GM18907 (cell line): ENCODE measurements around the gene TNFRSF13B.
"Not testable (repeated sequence)": the region's sequence is repeated elsewhere in the genome, so short reads cannot be mapped to it uniquely, and the experiment has no call there.

Source experiments
- ATAC-seq: cut with Tn5 transposase; IDR thresholded peaks from one replicate; pipeline ENCODE4 v1.9.1; 2021; ENCODE audit warnings: mild to moderate bottlenecking, moderate library complexity; ENCODE audit not compliant: unreplicated experiment

Gene TNFRSF13B

GRCh38 chr17:16971458-16972338, at the start of gene TNFRSF13B:
Gene TNFRSF13B (minus strand): TSS chr17:16972118. CDS start chr17:16972075, 43 bp downstream.
- peak; percentile 28 for ATAC-seq

DNA sequence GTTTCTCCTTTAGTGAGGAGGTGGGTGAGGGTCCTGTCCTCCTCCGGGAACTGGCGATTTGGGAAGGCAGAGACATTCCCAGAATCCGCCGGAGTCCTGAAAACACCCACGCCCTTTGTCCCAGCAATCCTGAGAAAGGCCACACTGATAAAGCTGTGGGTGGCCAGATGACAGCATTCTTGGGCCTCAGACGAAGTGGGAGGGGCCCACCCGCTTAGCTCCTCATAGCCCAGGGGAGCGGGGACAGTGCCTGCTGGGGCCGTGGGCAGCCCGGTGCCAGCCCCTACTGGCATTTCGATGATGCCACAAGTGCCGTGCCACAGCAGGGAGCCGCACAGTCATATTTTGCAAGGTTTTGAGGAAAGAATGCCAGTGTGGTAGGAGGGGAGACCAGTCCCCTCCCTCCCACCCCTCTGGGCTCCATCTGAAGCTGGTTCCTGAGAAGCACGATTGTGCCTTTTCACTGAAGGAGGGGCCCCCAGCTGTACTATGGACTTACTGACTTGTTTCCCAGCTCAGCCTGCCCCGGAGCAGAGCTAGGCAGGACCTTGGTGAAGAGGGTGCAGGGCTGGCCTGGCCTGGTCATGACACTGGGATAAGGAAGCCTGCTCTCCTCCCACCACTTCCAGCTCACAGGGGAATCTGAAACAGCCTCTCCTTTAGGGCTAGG, 49.4 kb upstream of the TNFRSF13B start:
- ATAC-seq = no peak

DNA sequence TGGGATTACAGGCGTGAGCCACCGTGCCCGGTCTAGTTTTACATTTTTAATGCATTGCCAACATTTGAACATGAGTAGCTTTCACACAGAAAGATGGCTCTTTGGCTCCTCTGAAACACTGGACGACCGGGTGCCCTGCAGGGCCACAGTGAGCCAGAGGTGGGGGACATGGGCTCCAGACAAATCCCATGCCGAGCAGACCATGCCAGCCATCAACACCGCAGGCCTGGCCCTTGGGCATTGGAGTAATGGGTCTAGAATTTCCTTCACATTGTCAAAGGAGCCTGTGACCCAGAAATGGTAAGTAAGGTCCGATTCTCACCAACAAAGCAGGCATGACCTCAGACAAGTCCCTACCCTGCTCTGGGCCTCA, 48.9 kb upstream of the TNFRSF13B start:
- no peak for ATAC-seq

DNA sequence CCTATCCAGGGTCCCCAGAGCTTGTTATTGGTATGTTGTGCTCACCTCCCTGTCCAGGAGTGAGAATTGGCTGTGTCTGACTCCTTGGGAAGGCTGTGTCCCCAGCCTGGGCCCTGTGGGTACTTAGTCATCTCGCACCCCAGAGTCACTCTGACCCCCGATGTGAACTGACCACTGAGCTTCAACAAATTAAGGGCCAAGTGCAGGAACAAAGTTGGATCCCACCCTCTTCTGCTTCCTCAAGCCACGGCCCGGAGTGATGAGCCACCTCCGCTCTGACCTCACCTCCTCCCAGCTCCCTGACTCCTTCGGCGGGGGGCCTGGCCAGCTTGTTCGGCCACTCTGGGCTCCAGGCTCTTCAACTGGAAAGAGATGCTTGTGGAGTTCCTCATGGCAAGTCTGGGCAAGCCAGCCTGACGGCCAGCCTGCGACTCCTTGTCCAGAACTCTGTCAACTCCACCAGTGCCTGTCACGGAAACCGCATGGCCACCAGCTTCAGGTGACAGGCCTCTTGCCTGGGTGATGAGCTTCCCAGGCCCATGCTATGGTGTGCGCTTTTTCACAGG, 48.1 kb upstream of the TNFRSF13B start:
- ATAC-seq = no peak

DNA sequence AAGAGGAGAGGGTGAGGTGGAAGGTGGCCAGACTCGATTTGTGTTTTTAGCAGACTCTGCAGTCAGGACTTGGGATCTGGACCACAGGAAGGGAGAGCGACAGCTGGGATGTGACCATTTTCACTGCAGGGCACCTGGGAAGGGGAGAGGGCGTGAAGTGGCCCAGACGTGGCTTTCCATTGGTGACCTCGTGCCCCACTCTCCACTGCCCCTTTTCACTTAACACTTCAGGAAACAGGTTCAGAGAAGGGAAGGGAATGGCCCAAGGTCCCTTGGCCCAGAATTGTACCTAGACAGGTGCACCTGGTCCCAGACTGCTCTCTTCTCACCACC, 47.5 kb upstream of the TNFRSF13B start:
- no peak for ATAC-seq

- no peak for ATAC-seq
Observed at GRCh38 chr17:17018612-17019429, 46.9 kb upstream of the TNFRSF13B start.

- ATAC-seq = no peak
Observed at GRCh38 chr17:17018021-17018441, 46.1 kb upstream of the TNFRSF13B start.

DNA sequence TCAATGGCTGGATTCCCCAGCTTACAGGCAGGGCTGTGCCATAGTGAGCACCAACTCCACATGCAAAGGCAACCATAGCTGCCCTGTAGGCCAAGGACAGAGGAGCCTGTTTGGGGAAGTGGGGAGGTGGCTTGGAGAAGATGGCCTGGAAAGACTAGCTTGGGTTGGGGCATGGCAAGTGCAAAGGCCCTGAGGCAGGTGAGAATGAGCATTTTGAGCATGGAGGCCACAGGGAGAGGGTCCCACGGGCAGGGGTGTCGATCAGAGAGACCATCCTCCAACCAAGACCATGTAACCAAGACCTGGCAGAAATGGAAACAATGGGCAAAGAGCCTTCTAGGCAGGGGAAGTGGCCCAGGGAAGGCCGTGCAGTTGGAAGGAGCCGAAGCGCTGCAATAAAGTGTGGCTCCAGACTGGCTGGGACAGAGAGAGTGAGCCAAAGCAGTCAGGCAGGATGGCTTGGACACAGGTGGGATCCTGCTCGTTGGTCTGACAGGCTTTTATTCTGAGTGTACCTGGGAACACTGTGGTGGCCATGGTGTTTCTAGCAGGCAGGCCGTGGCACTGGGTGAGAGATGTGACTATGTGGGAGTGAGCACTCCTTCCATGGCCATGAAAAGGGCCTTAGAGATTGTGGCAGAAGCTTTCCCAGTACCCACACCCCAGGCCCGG, 45.6 kb upstream of the TNFRSF13B start:
- ATAC-seq = no peak

- ATAC-seq = not testable (repeated sequence)
Observed at GRCh38 chr17:17016199-17017197, 44.6 kb upstream of the TNFRSF13B start.

DNA sequence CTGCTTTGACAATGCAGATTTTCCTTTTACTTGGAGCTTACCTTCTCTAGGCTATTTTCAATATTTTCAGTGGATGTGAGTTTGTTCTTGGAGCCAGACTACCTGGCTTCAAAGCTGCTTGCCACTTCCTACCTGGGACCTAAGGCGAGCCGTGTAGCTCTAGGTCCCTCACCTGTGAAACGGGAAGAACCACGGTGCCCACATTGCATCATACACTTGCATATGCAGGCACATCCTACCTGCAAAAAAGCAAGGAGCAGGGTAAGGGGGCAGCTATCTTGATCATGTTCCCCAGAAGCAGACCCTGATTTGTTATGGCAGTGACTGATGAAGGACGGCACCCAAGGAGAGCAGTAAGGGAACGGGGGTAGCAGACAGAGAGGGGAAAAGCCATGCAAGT, 43.3 kb upstream of the TNFRSF13B start:
- ATAC-seq = no peak

DNA sequence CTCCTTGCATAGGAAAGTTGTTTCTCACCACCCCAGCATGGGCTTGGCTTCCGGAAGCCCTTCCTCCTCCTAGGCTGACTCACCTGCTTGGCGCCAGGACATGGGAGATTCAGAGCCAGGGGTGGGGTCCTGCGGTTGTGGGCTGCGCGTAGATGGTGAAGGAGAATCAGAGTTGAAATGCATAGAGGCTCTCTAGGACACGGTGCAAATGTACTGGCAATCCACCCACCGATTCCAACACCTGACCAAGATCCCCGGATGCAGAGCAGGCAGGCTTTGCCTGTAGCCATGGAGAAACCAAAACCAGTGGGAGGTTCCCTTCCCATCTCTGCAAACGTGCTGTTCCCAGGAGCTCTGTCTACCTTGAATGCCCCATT, 42.8 kb upstream of the TNFRSF13B start:
- ATAC-seq = not testable (repeated sequence)

- ATAC-seq = not testable (repeated sequence)
Observed at GRCh38 chr17:17013828-17014747, 42.2 kb upstream of the TNFRSF13B start.

DNA sequence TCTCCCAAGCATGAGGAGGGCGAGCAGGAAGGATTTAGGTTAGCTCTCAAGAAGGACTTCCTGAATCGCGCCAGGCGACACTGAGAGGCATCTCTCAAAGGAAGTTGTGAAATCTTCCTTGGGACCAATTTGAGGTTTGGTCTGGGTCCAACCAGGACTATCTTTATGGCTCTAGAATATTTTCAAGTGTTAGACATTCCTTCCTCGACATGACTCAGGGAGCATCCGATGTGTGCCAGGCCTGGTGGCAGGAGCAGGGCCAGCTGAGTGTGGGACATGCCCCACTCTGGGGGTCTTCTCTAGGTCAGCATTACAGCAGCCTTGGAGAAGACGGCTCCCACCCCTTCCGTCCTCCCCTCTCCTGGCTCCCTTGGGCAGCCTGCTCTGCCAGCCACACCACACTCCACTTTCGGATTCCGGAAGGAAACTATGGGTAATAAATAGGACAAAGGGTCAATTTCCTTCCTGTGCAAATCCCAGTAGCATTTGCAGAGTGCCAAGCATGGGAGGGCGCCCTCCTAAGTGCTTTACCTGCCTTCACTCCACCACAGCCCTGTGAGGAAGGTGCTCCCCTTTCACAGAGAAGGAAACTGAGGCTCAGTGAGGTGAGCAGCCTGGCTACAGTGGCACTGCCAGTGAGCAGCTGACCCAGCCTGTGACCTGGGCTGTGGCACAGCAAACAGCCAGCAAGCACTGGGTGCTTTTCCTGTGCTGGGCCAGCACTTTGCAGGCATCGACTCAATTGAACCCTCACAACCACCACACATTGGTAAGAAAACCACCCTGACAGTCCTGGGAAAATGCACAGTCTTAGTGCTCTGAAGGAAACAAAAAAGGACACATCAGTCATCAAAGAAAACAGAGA, 39.4 kb upstream of the TNFRSF13B start:
- not testable (repeated sequence) for ATAC-seq

- ATAC-seq = not testable (repeated sequence)
Observed at GRCh38 chr17:17010545-17011034, 38.7 kb upstream of the TNFRSF13B start.

- ATAC-seq = not testable (repeated sequence)
Observed at GRCh38 chr17:17009972-17010371, 38.1 kb upstream of the TNFRSF13B start.

DNA sequence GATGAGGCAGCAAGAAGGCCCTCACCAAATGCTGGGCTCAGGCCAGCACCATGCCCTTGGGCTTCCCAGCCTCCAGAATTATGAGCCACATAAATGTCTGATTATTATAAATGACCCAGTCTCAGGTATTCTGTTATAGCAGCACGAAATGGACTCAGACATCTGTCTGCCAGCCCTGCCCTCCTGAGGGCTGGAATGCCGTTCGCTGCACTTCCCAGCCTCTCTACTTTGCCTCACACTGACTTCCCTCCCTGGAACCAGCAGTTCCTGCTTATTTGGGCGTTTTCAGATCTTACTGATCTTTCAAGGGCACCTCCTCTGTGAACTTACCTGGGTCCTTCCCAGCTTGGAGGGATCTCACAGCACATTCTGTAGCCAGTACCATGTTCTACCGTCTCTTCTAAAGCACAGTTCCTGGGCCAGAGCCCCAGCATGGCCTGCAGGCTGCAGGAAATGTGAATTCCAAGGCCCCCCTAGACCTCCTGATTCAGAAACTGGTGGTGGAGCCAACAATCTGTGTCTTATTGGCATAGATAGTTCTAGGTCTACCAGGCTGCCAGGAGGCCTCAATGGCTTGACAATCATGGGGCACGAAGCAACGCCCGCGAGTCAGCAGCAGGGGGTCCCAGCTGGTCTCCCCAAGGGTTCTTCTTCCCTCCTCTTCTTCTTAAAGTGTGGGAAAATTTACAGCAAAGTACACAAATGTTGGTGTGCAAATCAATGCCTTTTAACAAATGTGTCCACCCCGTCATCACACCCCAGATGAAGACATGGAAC, 36.9 kb upstream of the TNFRSF13B start:
- ATAC-seq = not testable (repeated sequence)
